NCI-H2196 (cell line): ENCODE data around the gene C1S.
"Not testable (repeated sequence)": the region's sequence is repeated elsewhere in the genome, so short reads cannot be mapped to it uniquely, and the experiment has no call there.

ENCODE experiments used
- DNase-seq: peaks from one replicate; lab custom pipeline; 2025; ENCODE audit not compliant: unreplicated experiment; lab: John Stamatoyannopoulos, UW

C1S gene

GRCh38 chr12:7046383-7047105 lies 14.0 kb upstream of the C1S start:
- no peak for DNase-seq

GRCh38 chr12:7047306-7047705 lies 13.2 kb upstream of the C1S start:
- no peak for DNase-seq

GRCh38 chr12:7049445-7049951 lies 11.0 kb upstream of the C1S start:
- not testable (repeated sequence) for DNase-seq

- not testable (repeated sequence) for DNase-seq
Observed at GRCh38 chr12:7049973-7050372, 10.5 kb upstream of the C1S start.

- no peak for DNase-seq
Observed at GRCh38 chr12:7054925-7055324, 5.6 kb upstream of the C1S start.

- DNase-seq: not testable (repeated sequence)
Observed at GRCh38 chr12:7055736-7056135, 4.8 kb upstream of the C1S start.

- no peak for DNase-seq
Observed at GRCh38 chr12:7058163-7058845, 2.2 kb upstream of the C1S start.

- no peak for DNase-seq
Observed at GRCh38 chr12:7058850-7059395, 1.6 kb upstream of the C1S start.

- no peak for DNase-seq
Observed at GRCh38 chr12:7059780-7060179, 738 bp upstream of the C1S start.

GRCh38 chr12:7061138-7061537 lies 620 bp downstream of the C1S start:
- no peak for DNase-seq

GRCh38 chr12:7061596-7061995 lies 1.1 kb downstream of the C1S start:
- DNase-seq: no peak

GRCh38 chr12:7064516-7064915 lies 4.0 kb downstream of the C1S start:
- no peak for DNase-seq

- no peak for DNase-seq
Observed at GRCh38 chr12:7065073-7065623, 4.6 kb downstream of the C1S start.

GRCh38 chr12:7066596-7066995 lies 6.1 kb downstream of the C1S start:
- DNase-seq: no peak

GRCh38 chr12:7067096-7067495 lies 6.6 kb downstream of the C1S start:
- no peak for DNase-seq

GRCh38 chr12:7068240-7068993 lies 7.9 kb downstream of the C1S start:
- no peak for DNase-seq

GRCh38 chr12:7068994-7069346 lies 8.5 kb downstream of the C1S start:
- no peak for DNase-seq

- no peak for DNase-seq
Observed at GRCh38 chr12:7069386-7069785, 8.9 kb downstream of the C1S start.

GRCh38 chr12:7072035-7072434 lies 11.5 kb downstream of the C1S start:
- no peak for DNase-seq

- DNase-seq: no peak
Observed at GRCh38 chr12:7072554-7072953, 12.0 kb downstream of the C1S start.

GRCh38 chr12:7073946-7074345 lies 13.4 kb downstream of the C1S start:
- DNase-seq: no peak
